Body of pancreas (tissue), 4 donors: Measurements from ENCODE around the gene UST. TPM values are rescaled to one million over a fixed set of nuclear protein-coding genes. Genes with fewer than 3 reads are reported as not detected.

Experiments
- ATAC-seq: fragments of 150-250 bp; one replicate; pipeline ENCODE4 v1.9.1; 2016
- DNase-seq, 4 donors: peaks; one replicate each; pipeline ENCODE4 v3.0.0-alpha.2; 2019
- H3K27ac ChIP-seq, 4 donors: fragments of 200-600 bp; sonication (generic); 1 replicate in 3 of 4; 2 replicates in 1 of 4; pipeline versions ENCODE4 v1.5.1 to v1.6.1; 2016 to 2019; ENCODE audit warnings: mild to moderate bottlenecking in 1 of 4, mixed read lengths in 1 of 4, moderate library complexity in 1 of 4
- H3K27me3 ChIP-seq, 2 donors: fragments of 200-600 bp; sonication (generic); one replicate each; pipeline ENCODE4 v1.6.0; 2016; ENCODE audit warnings: mild to moderate bottlenecking in 1 of 2
- H3K36me3 ChIP-seq, 2 donors: fragments of 200-600 bp; sonication (generic); replicated peaks in 1 of 2; 2 replicates each; pipeline ENCODE4 v1.5.1; 2016; ENCODE audit warnings: low read depth in 2 of 2; ENCODE audit not compliant: insufficient read depth in 1 of 2
- H3K4me1 ChIP-seq: fragments of 200-600 bp; sonication (generic); one replicate; pipeline ENCODE4 v1.6.0; 2016
- H3K4me3 ChIP-seq, 2 donors: fragments of 200-600 bp; sonication (generic); 1 replicate in 1 of 2; 2 replicates in 1 of 2; pipeline ENCODE4 v1.5.1; 2016 to 2019
- H3K9me3 ChIP-seq, 3 donors: fragments of 200-600 bp; sonication (generic); 1 replicate in 2 of 3; 2 replicates in 1 of 3; pipeline ENCODE4 v1.5.1; 2016
- CTCF ChIP-seq, 7 experiments: fragments of 450-650 bp in 4 of 7; fragments of 200-600 bp in 3 of 7; sonication (generic) in 3 of 7; IDR thresholded peaks; one replicate each; pipeline ENCODE4 v1.5.1; 2016 to 2019; ENCODE audit warnings: antibody characterized with exemption in 7 of 7
- POLR2A ChIP-seq, 3 donors: fragments of 450-650 bp; IDR thresholded peaks; one replicate each; pipeline ENCODE4 v1.6.1; 2016; ENCODE audit warnings: antibody characterized with exemption in 3 of 3, mild to moderate bottlenecking in 2 of 3
- WGBS, 2 donors: methylation state at CpG; one replicate each; pipeline ENCODE4 v1.1.5; 2017; 5-methylcytosine and 5-hydroxymethylcytosine counted together
- intact Hi-C: fragments of 100-400 bp; cut with DNase I; formaldehyde crosslinking; loops from one replicate; pipeline ENCODE4 v1.15.1; 2023
- total RNA-seq, 2 donors: library from RNA; depleted of rRNA; stranded (reverse); fragments of >200 nt; gene quantifications; one replicate each; pipeline ENCODE4 v1.1.0, GENCODE V29; 2016

Gene UST
- total RNA-seq, 2 donors from 2014 or later: 11.4 to 28.3 TPM

GRCh38 chr6:148805777-148806176, 58.9 kb downstream of the UST start:
- no peaks in the 10 kb centered on the region for H3K9me3 ChIP-seq
- H3K4me3 ChIP-seq: no peak overlapping the region
- TF ChIP-seq CTCF (IDR thresholded peaks at IDR 0.05) (no peak), POLR2A (IDR thresholded peaks at IDR 0.05) (no peak)
- DNase-seq: no peak
- no peak for ATAC-seq
- no peak overlapping the region for H3K27ac ChIP-seq
- intact Hi-C loops: no loop called here
- WGBS, 2 donors: 88 to 98% methylated on average over 4 of the region's 4 CpGs
- H3K36me3 ChIP-seq: no peaks in the 10 kb centered on the region
- no peaks in the 10 kb centered on the region for H3K27me3 ChIP-seq
- peaks cover 2% of the 10 kb centered on the region for H3K4me1 ChIP-seq

GRCh38 chr6:148807784-148808183, 61.0 kb downstream of the UST start:
- TF ChIP-seq CTCF (IDR thresholded peaks at IDR 0.05) (no peak), POLR2A (IDR thresholded peaks at IDR 0.05) (no peak)
- no peak for DNase-seq
- Histone ChIP-seq H3K4me1 (no peaks in the 10 kb centered on the region), H3K4me3 (no peak overlapping the region), H3K27ac (no peak overlapping the region), H3K36me3 (no peaks in the 10 kb centered on the region), H3K27me3 (no peaks in the 10 kb centered on the region), H3K9me3 (no peaks in the 10 kb centered on the region)
- intact Hi-C loops: no loop called here
- no peak for ATAC-seq
- 86 to 88% methylated on average over 7 of the region's 7 CpGs for WGBS, 2 donors

- Histone ChIP-seq H3K9me3 (no peaks in the 10 kb centered on the region), H3K27me3 (no peaks in the 10 kb centered on the region), H3K4me1 (no peaks in the 10 kb centered on the region), H3K27ac (no peak overlapping the region), H3K4me3 (no peak overlapping the region), H3K36me3 (no peaks in the 10 kb centered on the region)
- WGBS, 2 donors: 88 to 95% methylated on average over 5 of the region's 5 CpGs
- ATAC-seq (no peak), DNase-seq (no peak)
- TF ChIP-seq CTCF (IDR thresholded peaks at IDR 0.05) (no peak), POLR2A (IDR thresholded peaks at IDR 0.05) (no peak)
- intact Hi-C loops: no loop called here
Measured at GRCh38 chr6:148808786-148809304, 62.0 kb downstream of the UST start.

GRCh38 chr6:148811459-148811858, 64.6 kb downstream of the UST start:
- Histone ChIP-seq H3K27me3 (no peaks in the 10 kb centered on the region), H3K4me1 (no peaks in the 10 kb centered on the region), H3K4me3 (no peak overlapping the region), H3K36me3 (no peaks in the 10 kb centered on the region), H3K9me3 (no peaks in the 10 kb centered on the region), H3K27ac (no peak overlapping the region)
- intact Hi-C loops: no loop called here
- WGBS, 2 donors: 86 to 97% methylated on average over 5 of the region's 5 CpGs
- TF ChIP-seq POLR2A (IDR thresholded peaks at IDR 0.05) (no peak), CTCF (IDR thresholded peaks at IDR 0.05) (no peak)
- ATAC-seq: no peak
- DNase-seq: no peak

GRCh38 chr6:148814082-148814790, 67.4 kb downstream of the UST start:
- WGBS, 2 donors: 70 to 91% methylated on average over 5 of the region's 5 CpGs
- no peak for TF ChIP-seq POLR2A (IDR thresholded peaks at IDR 0.05)
- TF ChIP-seq CTCF (IDR thresholded peaks at IDR 0.05): no peak
- ATAC-seq: no peak
- no peak for DNase-seq
- H3K4me3 ChIP-seq: no peak overlapping the region
- H3K36me3 ChIP-seq: no peaks in the 10 kb centered on the region
- intact Hi-C loops: no loop called here
- no peaks in the 10 kb centered on the region for H3K27me3 ChIP-seq
- no peaks in the 10 kb centered on the region for H3K4me1 ChIP-seq
- no peaks in the 10 kb centered on the region for H3K9me3 ChIP-seq
- H3K27ac ChIP-seq: no peak overlapping the region
